HG03469 (cell line): Measurements from ENCODE around the gene CARM1.
"Not testable (repeated sequence)": the region's sequence is repeated elsewhere in the genome, so short reads cannot be mapped to it uniquely, and the experiment has no call there.

ENCODE experiments used
- ATAC-seq: cut with Tn5 transposase; IDR thresholded peaks from one replicate; pipeline ENCODE4 v1.9.1; 2021; ENCODE audit warnings: mild to moderate bottlenecking, moderate library complexity, moderate number of reproducible peaks; ENCODE audit not compliant: unreplicated experiment

CARM1 gene

DNA sequence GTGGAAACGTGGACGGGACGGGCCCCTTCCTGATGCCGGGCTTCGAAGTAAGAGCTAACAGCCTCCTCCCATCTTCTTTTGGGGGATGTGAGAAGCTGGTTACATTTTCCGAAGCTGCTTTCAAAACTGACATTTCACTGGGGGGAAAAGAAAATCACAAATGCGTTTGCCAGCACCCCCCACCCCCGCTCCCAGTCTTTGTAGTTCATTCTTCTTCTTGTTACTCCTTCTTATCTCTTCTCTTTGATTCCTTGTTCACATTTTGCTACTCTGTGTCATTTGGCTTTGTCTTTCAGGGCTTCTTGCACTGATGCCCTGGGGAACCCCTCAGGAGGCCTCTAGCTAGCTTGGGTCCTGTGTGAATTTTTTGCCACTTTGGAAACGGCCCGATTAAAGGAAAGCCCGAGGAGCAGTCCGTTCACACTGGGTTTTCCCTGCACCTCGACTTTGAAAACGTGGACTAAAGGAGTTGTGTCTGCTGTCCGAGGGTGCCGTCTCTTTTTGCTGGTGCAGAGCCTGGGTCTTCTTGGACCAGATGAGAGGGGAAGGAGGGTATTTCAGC lies 1.3 kb downstream of the CARM1 start:
- ATAC-seq: no peak

GRCh38 chr19:10874024-10874423 lies 2.7 kb downstream of the CARM1 start:
- no peak for ATAC-seq

GRCh38 chr19:10876459-10877240 lies 5.3 kb downstream of the CARM1 start:
- ATAC-seq: no peak

GRCh38 chr19:10877608-10878007 lies 6.3 kb downstream of the CARM1 start:
- not testable (repeated sequence) for ATAC-seq

DNA sequence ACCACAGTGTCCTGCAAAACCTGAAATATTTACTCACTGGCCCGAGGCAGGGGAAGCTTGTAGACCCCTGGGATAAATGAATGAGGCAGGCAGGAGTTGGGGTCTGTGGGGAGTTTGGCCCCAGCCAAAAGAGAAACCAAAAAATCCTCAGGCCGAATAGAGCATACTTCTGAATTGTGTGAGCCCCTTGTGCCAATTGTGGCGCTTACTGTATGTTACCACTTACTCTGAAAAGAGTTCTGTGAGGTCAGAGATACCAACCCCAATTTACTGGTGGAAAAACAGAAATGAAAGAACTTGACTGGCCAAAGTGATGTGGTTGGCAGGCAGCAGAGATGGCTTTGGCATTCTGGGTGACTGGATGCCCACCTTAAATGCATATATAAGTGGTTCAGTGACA lies 6.9 kb downstream of the CARM1 start:
- ATAC-seq: no peak

DNA sequence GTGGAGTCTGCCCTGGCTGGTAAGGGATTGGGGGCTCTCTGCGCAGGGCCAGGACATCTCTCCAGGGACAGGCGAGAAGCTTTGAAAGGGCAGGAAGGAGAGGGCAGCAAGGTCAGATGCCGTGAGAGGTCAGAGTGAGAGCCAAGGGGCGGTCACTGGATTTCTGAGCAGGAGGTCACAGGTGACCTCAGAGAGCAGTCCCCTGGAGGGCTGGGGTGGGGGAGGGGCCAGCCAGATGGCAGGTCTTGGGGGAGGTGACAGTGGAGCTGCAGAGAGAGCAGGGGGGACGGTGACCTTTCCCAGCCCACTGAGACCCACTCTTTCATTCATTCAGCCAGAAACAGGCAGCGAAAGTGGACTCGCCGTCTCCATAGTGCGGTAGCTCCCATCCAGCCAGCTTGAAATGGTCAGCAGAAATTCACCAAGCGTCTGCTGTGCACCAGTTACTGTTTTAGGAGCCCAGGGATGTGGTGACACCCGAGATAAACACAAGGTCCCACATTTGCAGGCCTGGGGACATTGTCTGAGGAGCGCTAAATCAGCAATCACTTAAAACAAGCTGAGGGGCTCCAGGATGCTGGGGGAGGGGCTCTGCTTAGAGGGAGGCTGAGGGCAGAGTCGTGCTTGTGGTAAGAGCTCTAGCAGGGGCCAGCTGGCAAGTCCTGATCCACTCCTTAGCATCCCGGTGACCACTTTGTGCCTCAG lies 10.2 kb downstream of the CARM1 start:
- ATAC-seq: no peak

DNA sequence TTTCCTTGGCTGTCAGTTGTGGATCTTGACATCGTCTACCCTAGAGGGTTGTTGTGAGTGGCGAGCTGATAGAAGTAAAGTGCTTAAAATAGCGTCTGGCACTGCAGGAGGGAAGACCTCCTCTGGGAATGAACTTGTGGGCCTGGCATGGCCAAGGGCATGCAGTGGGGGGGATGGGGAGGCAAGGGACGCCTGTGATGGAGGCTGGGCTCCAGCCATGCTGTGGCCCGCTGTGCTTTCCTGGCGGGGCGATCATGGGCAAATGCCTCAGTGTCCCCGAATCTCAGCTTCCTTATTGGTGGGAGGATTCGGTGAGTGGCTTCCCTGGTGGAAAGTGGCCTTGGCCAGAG lies 10.7 kb downstream of the CARM1 start:
- ATAC-seq: no peak

DNA sequence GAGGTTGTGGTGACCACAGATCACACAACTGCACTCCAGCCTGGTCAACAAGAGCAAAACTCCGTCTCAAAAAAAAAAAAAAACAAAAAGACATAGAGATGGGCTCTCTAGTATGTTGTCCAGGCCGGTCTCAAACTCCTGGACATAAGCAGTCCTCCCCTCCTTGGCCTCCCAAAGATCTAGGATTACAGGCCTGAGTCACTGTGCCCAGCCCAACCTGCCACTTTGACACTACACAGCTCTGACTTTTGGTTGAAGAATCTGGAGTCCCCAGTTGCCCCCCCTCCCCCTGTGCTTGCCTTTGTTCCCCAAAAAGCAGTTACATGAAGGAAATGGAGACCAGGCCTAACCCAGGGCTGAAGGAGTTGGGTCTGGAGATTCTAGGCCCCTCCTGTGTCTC lies 12.9 kb downstream of the CARM1 start:
- no peak for ATAC-seq

GRCh38 chr19:10885201-10886169 lies 14.1 kb downstream of the CARM1 start:
- ATAC-seq: no peak

DNA sequence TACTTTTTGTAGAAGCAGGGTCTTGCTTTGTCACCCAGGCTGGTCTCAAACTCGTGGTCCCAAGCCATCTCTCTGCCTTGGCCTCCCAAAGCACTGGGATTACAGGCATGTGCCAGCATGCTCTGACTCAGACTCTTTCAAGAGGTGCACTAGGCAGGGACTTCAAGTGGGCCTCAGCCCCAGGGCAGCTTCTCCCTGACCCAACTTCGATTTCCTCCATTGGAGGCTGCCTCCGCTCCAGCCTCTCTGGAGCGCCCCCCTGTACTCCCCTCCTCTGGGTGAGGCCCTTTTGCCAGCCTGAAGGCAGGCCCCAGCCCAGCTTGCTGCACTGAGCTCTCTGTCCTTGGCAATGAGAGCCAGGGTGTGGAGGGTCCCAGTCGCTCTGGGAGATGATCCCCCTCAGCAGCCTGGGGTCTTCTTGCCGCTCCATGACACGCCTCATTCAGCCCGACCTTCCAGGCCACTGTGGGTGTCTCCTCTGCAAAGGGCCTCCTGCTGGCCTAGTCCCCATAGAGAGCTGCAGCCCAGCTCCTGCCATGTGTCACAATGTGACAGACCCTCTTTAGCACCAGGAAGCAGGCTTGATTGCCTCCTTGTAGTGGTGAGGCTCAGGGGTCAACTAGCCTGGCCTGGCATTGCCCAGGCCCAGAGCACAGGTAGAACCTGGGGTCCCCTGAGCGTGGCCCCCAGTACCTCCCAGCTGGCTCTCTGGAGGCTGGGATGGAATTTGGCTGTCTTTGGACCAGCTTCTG lies 16.4 kb downstream of the CARM1 start:
- no peak for ATAC-seq

DNA sequence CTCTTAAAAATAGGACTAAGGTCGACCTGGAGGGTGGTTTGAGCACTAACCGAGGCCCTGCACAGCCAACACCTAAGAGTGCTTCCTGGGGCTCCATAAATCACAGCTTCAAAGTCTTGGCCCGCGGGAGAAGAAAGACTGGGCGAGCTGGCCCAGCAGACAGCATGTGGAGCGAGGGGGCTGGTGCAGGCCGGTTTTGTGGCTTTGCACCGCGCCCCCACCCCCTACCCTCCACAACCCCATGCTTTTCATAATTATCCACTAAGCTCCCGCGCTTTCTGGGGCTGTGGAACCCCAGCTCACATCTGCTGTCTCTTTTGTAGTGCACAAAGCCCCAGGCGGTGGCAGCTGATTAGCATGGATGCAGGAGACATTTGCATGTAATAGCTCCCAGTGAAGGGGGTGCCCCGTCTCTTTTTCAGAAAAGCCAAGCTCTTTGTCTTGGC lies 17.1 kb downstream of the CARM1 start:
- no peak for ATAC-seq

GRCh38 chr19:10889880-10890279 lies 18.5 kb downstream of the CARM1 start:
- no peak for ATAC-seq

- no peak for ATAC-seq
These were observed 20.2 kb downstream of the CARM1 start for GRCh38 chr19:10891405-10892086.

DNA sequence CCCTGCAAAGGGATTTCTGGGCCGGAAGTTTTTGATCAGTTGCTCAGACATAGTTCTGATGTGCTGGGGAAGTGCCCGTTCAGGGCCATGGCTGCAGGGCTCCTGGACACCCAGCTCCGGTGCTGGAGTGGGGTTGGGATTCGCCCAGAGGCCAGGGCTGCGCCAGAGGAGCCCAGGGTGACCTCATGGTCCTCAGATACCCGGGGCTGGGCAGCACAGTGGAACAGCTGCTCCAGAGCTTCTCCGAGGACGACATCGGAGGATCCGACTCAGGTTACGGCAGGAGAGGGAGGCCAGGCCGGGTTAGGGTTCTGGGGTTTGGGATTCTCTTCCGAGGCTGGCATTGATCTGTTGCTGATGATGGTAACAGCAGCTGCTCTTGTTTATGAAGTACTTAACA lies 20.9 kb downstream of the CARM1 start:
- ATAC-seq: no peak

DNA sequence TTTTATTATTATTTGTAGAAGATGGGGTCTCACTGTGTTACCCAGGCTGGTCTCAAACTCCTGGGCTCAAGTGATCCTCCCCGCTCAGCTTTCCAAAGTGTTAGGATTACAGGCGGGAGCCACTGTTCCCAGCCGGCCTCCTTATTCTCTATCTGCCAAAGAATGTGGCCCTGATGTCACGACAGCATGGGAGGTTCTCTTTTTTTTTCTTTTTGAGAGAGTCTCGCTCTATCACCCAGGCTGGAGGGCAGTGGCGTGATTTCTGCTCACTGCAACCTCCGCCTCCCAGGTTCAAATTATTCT lies 23.5 kb downstream of the CARM1 start:
- ATAC-seq: no peak

DNA sequence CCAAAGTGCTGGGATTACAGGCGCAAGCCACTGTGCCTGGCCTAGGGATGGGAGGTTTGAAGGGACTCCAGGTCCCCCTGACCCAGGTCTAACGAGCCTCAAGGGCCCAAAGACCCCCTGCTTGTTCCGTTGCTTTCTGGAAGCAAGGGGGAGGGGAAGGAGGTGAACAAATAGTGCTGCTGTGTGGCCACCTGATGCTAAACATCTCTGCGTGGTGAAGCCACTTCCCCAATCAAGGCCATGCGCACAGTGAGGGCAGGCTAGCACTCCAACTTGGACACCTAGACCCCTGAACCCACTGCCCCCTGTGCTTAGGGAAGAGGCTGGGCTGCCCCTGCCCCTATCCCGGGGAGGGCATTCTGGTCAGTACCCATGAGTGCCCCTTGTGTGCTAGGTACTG lies 24.0 kb downstream of the CARM1 start:
- no peak for ATAC-seq

GRCh38 chr19:10895920-10896319 lies 24.6 kb downstream of the CARM1 start:
- ATAC-seq: no peak

GRCh38 chr19:10896851-10897526 lies 25.6 kb downstream of the CARM1 start:
- ATAC-seq: no peak

DNA sequence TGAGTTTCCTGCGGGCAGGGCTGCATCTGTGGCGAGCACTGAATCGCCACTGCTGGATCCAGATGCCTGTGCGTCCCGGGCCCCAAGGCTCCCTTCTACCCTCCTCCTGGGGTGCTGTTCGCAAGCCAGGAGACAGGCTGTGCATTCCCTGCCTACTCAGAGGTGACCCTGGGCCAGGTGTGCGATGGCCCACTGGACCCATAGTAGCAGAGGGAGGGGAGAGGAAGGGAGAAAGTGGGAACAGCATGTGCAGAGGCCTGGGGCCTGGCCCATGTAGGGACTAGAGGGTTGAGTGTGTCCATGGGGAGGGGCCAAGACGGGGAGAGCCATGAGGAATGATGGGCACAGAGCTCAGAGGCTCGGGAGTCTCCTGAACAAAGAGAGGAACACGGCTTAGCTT lies 27.3 kb downstream of the CARM1 start:
- no peak for ATAC-seq
